Fibroblast of the aortic adventitia (primary cell): ENCODE measurements around the gene MARCHF3. TPM values are rescaled to one million over a fixed set of nuclear protein-coding genes. Genes with fewer than 3 reads are reported as not detected.

ENCODE experiments used
- DNase-seq: peaks from one replicate; pipeline ENCODE4 v3.0.0-alpha.2; 2010; ENCODE audit warnings: low read depth
- H3K4me3 ChIP-seq: 2 replicates; pipeline ENCODE4 v1.5.1; 2011; ENCODE audit warnings: low read depth, mild to moderate bottlenecking, control low read depth, low read length, moderate library complexity
- CTCF ChIP-seq: IDR thresholded peaks from 2 replicates; pipeline ENCODE4 v1.5.1; 2011; ENCODE audit warnings: mild to moderate bottlenecking, low read length, control low read depth, inconsistent platforms; ENCODE audit not compliant: insufficient read depth
- total RNA-seq: library from RNA; depleted of rRNA; stranded (reverse); fragments of >200 nt; gene quantifications from 2 replicates; pipeline ENCODE4 v1.2.3, GENCODE V29; 2012; ENCODE audit warnings: low replicate concordance

The MARCHF3 gene
- total RNA-seq, 1 donor = 16.9 TPM

GRCh38 chr5:126877602-126878001, 152.8 kb downstream of the MARCHF3 start:
- H3K4me3 ChIP-seq = no peak overlapping the region
- no peak for DNase-seq
- TF ChIP-seq CTCF = no peak

DNA sequence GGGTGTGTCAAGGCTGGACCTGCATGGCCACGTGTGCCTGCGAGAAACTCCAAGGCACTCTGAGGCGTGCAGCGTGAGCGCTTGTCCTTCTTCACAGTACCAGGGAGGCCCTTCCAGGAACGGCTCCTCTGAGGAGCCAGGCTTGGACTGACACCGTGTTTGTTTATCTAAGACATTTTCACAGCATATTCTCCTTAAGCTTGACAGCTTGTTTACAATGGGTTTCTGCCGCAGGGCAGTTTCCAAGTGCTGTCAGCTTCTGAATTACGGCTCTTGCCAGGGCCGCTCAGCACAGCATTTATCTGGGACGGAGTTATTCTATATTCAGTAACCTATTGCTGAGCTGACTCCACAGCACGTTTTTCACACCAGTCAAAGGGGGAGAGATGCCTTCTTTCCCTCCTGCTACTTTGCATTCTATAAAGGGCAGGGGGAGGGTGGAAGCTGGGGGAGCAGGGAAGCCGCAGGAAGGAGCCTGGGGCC, 155.0 kb downstream of the MARCHF3 start:
- no peak for DNase-seq
- TF ChIP-seq CTCF = no peak

GRCh38 chr5:126872561-126873354, 157.6 kb downstream of the MARCHF3 start:
- H3K4me3 ChIP-seq = no peak overlapping the region
- peak; percentile 41 for DNase-seq
- no peak for TF ChIP-seq CTCF

More for the DNA sequence above, 155.0 kb downstream of the MARCHF3 start:
- H3K4me3 ChIP-seq = no peak overlapping the region

DNA sequence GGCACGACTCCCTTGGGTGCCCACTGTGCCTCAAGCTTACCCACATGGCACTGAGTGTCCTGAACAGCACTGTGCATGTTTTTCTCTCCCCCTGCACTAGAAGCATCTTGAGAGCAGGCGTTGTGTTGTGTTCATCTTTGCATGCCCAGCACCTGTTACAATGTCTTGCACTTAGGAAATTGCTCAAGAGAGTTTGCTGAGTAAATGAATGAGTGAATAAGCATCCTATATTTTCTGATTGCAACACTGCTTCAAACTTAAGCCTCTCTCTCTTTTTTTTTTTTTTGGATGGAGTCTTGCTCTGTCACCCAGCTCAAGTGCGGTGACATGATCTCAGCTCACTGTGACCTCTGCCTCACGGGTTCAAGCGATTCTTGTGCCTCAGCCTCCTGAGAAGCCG, 158.9 kb downstream of the MARCHF3 start:
- no peak for DNase-seq
- TF ChIP-seq CTCF = no peak
- H3K4me3 ChIP-seq = no peak overlapping the region

- H3K4me3 ChIP-seq = no peak overlapping the region
- TF ChIP-seq CTCF = no peak
- DNase-seq = no peak
Observed at GRCh38 chr5:126869005-126869451, 161.3 kb downstream of the MARCHF3 start.

- H3K4me3 ChIP-seq = no peak overlapping the region
- TF ChIP-seq CTCF = no peak
- no peak for DNase-seq
Observed at GRCh38 chr5:126868338-126869004, 161.9 kb downstream of the MARCHF3 start.
